Measurements from ENCODE around the gene RNF207. TPM values are rescaled to one million over a fixed set of nuclear protein-coding genes. Genes with fewer than 3 reads are reported as not detected.

The RNF207 gene
- total RNA-seq, 1 donor from 2014 or later: 5.6 TPM

DNA sequence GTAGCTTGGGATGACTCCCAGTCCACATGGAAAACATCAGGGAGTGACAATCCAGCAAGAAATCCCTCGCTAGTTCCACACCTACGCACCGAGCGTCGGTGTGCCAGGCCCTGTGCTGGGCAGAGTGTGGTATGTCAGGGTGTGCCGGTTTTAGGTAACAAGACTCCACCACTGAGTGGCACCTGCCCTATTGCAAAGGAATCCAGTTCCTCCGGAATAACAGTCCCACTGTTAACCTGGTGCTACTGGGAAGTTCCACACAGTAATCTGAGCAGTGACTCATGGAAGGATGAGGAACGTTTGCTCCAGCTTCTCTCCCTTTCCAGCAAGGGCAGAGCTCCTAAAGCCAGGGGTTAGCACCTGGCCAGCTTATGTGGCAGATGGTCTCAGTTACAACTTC lies 14.3 kb downstream of the RNF207 start:
- Mint-ChIP-seq H3K27me3 (ENCODE audit: unreplicated experiment) (peaks cover 2% of the 10 kb centered on the region), H3K27ac (ENCODE audit: unreplicated experiment) (no peak overlapping the region), H3K9me3 (ENCODE audit: unreplicated experiment) (peaks cover 8% of the 10 kb centered on the region), H3K36me3 (ENCODE audit: unreplicated experiment) (no peaks in the 10 kb centered on the region), H3K4me1 (ENCODE audit: low read depth, unreplicated experiment) (peaks cover 6% of the 10 kb centered on the region), H3K4me3 (ENCODE audit: unreplicated experiment) (no peak overlapping the region)
- TF ChIP-seq CTCF (IDR thresholded peaks at IDR 0.05; ENCODE audit: partially characterized antibody, unreplicated experiment): no peak
- DNase-seq: no peak

GRCh38 chr1:6221210-6221784 lies 15.4 kb downstream of the RNF207 start:
- no peaks in the 10 kb centered on the region for H3K27me3 Mint-ChIP-seq (ENCODE audit: unreplicated experiment)
- no peak for DNase-seq
- H3K4me1 Mint-ChIP-seq (ENCODE audit: low read depth, unreplicated experiment): peaks cover 6% of the 10 kb centered on the region
- H3K36me3 Mint-ChIP-seq (ENCODE audit: unreplicated experiment): no peaks in the 10 kb centered on the region
- no peak overlapping the region for H3K4me3 Mint-ChIP-seq (ENCODE audit: unreplicated experiment)
- no peak overlapping the region for H3K27ac Mint-ChIP-seq (ENCODE audit: unreplicated experiment)
- peaks cover 7% of the 10 kb centered on the region for H3K9me3 Mint-ChIP-seq (ENCODE audit: unreplicated experiment)
- TF ChIP-seq CTCF (IDR thresholded peaks at IDR 0.05; ENCODE audit: partially characterized antibody, unreplicated experiment): no peak

DNA sequence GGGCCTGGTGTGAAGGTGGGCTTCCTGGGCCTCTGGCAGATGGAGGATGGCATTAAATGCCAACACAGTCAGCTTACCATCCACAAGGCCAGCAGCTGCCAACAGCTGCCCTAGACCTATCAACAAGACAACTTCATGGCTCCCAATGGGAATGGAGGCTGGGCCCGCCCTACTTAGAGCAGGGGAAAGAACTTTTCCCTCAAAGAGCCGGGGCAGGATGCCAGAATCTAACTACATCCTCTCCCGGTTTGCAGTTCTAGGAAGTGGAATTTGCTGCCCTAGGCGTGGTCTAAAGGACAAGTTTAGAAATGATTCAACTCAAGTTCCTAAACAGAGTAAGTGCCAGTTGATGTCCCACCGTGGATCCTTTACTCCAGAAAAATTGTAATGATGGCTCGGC lies 16.7 kb downstream of the RNF207 start:
- no peak for TF ChIP-seq CTCF (IDR thresholded peaks at IDR 0.05; ENCODE audit: partially characterized antibody, unreplicated experiment)
- Mint-ChIP-seq H3K9me3 (ENCODE audit: unreplicated experiment) (peaks cover 10% of the 10 kb centered on the region), H3K27ac (ENCODE audit: unreplicated experiment) (no peak overlapping the region), H3K4me1 (ENCODE audit: low read depth, unreplicated experiment) (peaks cover 6% of the 10 kb centered on the region), H3K27me3 (ENCODE audit: unreplicated experiment) (no peaks in the 10 kb centered on the region), H3K4me3 (ENCODE audit: unreplicated experiment) (no peak overlapping the region), H3K36me3 (ENCODE audit: unreplicated experiment) (no peaks in the 10 kb centered on the region)
- no peak for DNase-seq

DNA sequence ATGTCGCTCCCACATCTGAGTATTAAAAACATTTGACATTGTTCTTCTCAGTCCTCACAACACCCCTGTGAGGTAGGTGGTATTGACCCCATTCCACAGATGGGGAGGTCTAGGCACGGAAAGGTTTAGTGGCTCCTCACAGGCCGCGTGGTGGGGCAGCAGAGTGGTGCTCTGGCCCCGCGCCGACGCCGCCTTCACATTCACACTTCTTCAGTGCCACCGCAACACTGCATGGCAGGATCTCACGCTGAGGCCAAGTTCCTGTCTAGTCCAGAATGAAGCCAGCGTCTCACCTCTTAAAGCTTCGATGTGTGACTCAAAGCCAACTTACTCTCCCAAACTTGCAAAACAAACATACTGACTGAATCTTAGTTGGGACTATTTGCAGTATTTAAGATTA lies 17.7 kb downstream of the RNF207 start:
- no peak for TF ChIP-seq CTCF (IDR thresholded peaks at IDR 0.05; ENCODE audit: partially characterized antibody, unreplicated experiment)
- Mint-ChIP-seq H3K9me3 (ENCODE audit: unreplicated experiment) (peaks cover 10% of the 10 kb centered on the region), H3K4me1 (ENCODE audit: low read depth, unreplicated experiment) (peaks cover 4% of the 10 kb centered on the region), H3K27me3 (ENCODE audit: unreplicated experiment) (no peaks in the 10 kb centered on the region), H3K36me3 (ENCODE audit: unreplicated experiment) (no peaks in the 10 kb centered on the region), H3K4me3 (ENCODE audit: unreplicated experiment) (no peak overlapping the region), H3K27ac (ENCODE audit: unreplicated experiment) (no peak overlapping the region)
- no peak for DNase-seq

- no peaks in the 10 kb centered on the region for H3K4me1 Mint-ChIP-seq (ENCODE audit: low read depth, unreplicated experiment)
- no peaks in the 10 kb centered on the region for H3K36me3 Mint-ChIP-seq (ENCODE audit: unreplicated experiment)
- H3K27me3 Mint-ChIP-seq (ENCODE audit: unreplicated experiment): no peaks in the 10 kb centered on the region
- no peak overlapping the region for H3K27ac Mint-ChIP-seq (ENCODE audit: unreplicated experiment)
- DNase-seq: no peak
- H3K4me3 Mint-ChIP-seq (ENCODE audit: unreplicated experiment): no peak overlapping the region
- TF ChIP-seq CTCF (IDR thresholded peaks at IDR 0.05; ENCODE audit: partially characterized antibody, unreplicated experiment): no peak
- H3K9me3 Mint-ChIP-seq (ENCODE audit: unreplicated experiment): peaks cover 8% of the 10 kb centered on the region
These were observed 18.8 kb downstream of the RNF207 start for GRCh38 chr1:6224718-6225117.

Data from glutamatergic neuron (in vitro differentiated cells).